ENCODE results near the gene GTF2H3. TPM values are rescaled to one million over a fixed set of nuclear protein-coding genes. Genes with fewer than 3 reads are reported as not detected.

The GTF2H3 gene
- polyA plus RNA-seq, 1 experiment: 55.1 TPM

- peak overlapping the region; percentile 95 for H3K4me3 ChIP-seq (ENCODE audit: low read depth, low read length)
- DNase-seq (ENCODE audit: low read depth, low spot score): no peak
- POLR2A ChIA-PET: interaction anchor here (0.8 to 1.0 kb wide), 2 partner anchors 32 to 78 kb away, joined by 4 to 7 read pairs; partner anchors contain the start of genes ATP6V0A2 and DDX55
- CTCF ChIA-PET: no interaction called here
- TF ChIP-seq, protein P1, sequence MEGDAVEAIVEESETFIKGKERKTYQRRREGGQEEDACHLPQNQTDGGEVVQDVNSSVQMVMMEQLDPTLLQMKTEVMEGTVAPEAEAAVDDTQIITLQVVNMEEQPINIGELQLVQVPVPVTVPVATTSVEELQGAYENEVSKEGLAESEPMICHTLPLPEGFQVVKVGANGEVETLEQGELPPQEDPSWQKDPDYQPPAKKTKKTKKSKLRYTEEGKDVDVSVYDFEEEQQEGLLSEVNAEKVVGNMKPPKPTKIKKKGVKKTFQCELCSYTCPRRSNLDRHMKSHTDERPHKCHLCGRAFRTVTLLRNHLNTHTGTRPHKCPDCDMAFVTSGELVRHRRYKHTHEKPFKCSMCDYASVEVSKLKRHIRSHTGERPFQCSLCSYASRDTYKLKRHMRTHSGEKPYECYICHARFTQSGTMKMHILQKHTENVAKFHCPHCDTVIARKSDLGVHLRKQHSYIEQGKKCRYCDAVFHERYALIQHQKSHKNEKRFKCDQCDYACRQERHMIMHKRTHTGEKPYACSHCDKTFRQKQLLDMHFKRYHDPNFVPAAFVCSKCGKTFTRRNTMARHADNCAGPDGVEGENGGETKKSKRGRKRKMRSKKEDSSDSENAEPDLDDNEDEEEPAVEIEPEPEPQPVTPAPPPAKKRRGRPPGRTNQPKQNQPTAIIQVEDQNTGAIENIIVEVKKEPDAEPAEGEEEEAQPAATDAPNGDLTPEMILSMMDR (IDR thresholded peaks at IDR 0.05; ENCODE audit: low read depth, low read length): no peak
- peak overlapping the region; percentile 65 for H3K27ac ChIP-seq (ENCODE audit: low read depth, low read length)
- H3K9me3 ChIP-seq (ENCODE audit: control insufficient read depth, insufficient read depth, low read length): no peaks in the 10 kb centered on the region; the same call in 1 of the 2 replicates
- H3K27me3 ChIP-seq (ENCODE audit: control insufficient read depth, insufficient read depth, low read length): no peaks in the 10 kb centered on the region
Measured at GRCh38 chr12:123634142-123634561, 523 bp downstream of the GTF2H3 start.

- H3K27ac ChIP-seq (ENCODE audit: low read depth, low read length): no peak overlapping the region
- H3K27me3 ChIP-seq (ENCODE audit: control insufficient read depth, insufficient read depth, low read length): no peaks in the 10 kb centered on the region
- CTCF ChIA-PET: no interaction called here
- DNase-seq (ENCODE audit: low read depth, low spot score): no peak
- H3K4me3 ChIP-seq (ENCODE audit: low read depth, low read length): no peak overlapping the region
- TF ChIP-seq, protein P1 (IDR thresholded peaks at IDR 0.05; ENCODE audit: low read depth, low read length): no peak
- POLR2A ChIA-PET: no interaction called here
- H3K9me3 ChIP-seq (ENCODE audit: control insufficient read depth, insufficient read depth, low read length): no peaks in the 10 kb centered on the region
Measured at GRCh38 chr12:123643911-123644310, 10.3 kb downstream of the GTF2H3 start.

GRCh38 chr12:123645380-123645779 lies 11.8 kb downstream of the GTF2H3 start:
- Histone ChIP-seq H3K27ac (ENCODE audit: low read depth, low read length) (no peak overlapping the region), H3K27me3 (ENCODE audit: control insufficient read depth, insufficient read depth, low read length) (no peaks in the 10 kb centered on the region), H3K9me3 (ENCODE audit: control insufficient read depth, insufficient read depth, low read length) (no peaks in the 10 kb centered on the region), H3K4me3 (ENCODE audit: low read depth, low read length) (no peak overlapping the region)
- ChIA-PET POLR2A (no interaction called here), CTCF (interaction anchor here (0.6 kb wide), 1 partner anchor 260 kb away, joined by 4 read pairs; no protein-coding TSS in a partner anchor)
- TF ChIP-seq, protein P1 (IDR thresholded peaks at IDR 0.05; ENCODE audit: low read depth, low read length): no peak
- no peak for DNase-seq (ENCODE audit: low read depth, low spot score)

- no peak for DNase-seq (ENCODE audit: low read depth, low spot score)
- Histone ChIP-seq H3K9me3 (ENCODE audit: control insufficient read depth, insufficient read depth, low read length) (no peaks in the 10 kb centered on the region), H3K27ac (ENCODE audit: low read depth, low read length) (no peak overlapping the region), H3K27me3 (ENCODE audit: control insufficient read depth, insufficient read depth, low read length) (no peaks in the 10 kb centered on the region), H3K4me3 (ENCODE audit: low read depth, low read length) (no peak overlapping the region)
- ChIA-PET POLR2A (no interaction called here), CTCF (interaction anchor here (0.6 kb wide), 1 partner anchor 260 kb away, joined by 4 read pairs; no protein-coding TSS in a partner anchor)
- TF ChIP-seq, protein P1 (IDR thresholded peaks at IDR 0.05; ENCODE audit: low read depth, low read length): no peak
Measured at GRCh38 chr12:123645878-123646277, 12.2 kb downstream of the GTF2H3 start.

DNA sequence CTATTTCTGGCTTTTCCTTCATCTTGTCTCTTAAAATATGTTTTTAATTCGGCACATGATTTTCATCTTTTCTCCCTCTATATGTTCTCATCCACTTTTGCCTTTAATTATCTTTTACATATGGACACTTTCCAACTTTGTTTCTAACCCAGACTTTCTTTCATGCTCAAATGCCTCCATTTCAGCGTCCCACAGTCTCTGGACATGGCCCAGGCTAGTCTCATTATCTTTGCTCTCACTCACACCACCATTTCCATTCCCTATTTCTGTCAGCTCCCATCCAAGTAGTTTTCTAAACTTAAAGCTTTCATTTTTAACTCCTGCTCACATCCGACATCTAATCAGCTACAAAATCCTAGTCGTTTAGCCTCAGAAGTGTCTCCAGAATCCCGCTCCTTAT lies 14.8 kb downstream of the GTF2H3 start:
- ChIA-PET POLR2A (no interaction called here), CTCF (no interaction called here)
- Histone ChIP-seq H3K27ac (ENCODE audit: low read depth, low read length) (no peak overlapping the region), H3K4me3 (ENCODE audit: low read depth, low read length) (no peak overlapping the region), H3K9me3 (ENCODE audit: control insufficient read depth, insufficient read depth, low read length) (no peaks in the 10 kb centered on the region), H3K27me3 (ENCODE audit: control insufficient read depth, insufficient read depth, low read length) (no peaks in the 10 kb centered on the region)
- DNase-seq (ENCODE audit: low read depth, low spot score): no peak
- TF ChIP-seq, protein P1 (IDR thresholded peaks at IDR 0.05; ENCODE audit: low read depth, low read length): no peak
